Esophagus muscularis mucosa (tissue), 4 donors: ENCODE data around the gene PTPRN. TPM values are rescaled to one million over a fixed set of nuclear protein-coding genes. Genes with fewer than 3 reads are reported as not detected.

Experiments used
- DNase-seq: peaks from one replicate; pipeline ENCODE4 v3.0.0-alpha.2; 2017; ENCODE audit errors: extremely low spot score
- H3K27ac ChIP-seq, 4 donors: fragments of 200-600 bp; sonication (generic); replicated peaks in 1 of 4; 1 replicate in 3 of 4; 2 replicates in 1 of 4; pipeline ENCODE4 v1.5.1; 2016 to 2019; ENCODE audit warnings: mild to moderate bottlenecking in 1 of 4
- H3K27me3 ChIP-seq, 4 donors: fragments of 200-600 bp; sonication (generic); one replicate each; pipeline versions ENCODE4 v1.5.1 to v1.6.0; 2016 to 2019
- H3K36me3 ChIP-seq, 4 donors: fragments of 200-600 bp; sonication (generic); one replicate each; pipeline ENCODE4 v1.5.1; 2016 to 2019
- H3K4me1 ChIP-seq, 4 donors: fragments of 200-600 bp; sonication (generic); one replicate each; pipeline ENCODE4 v1.5.1; 2016 to 2019
- H3K4me3 ChIP-seq, 4 donors: fragments of 200-600 bp; sonication (generic); 1 replicate in 2 of 4; 2 replicates in 2 of 4; pipeline ENCODE4 v1.5.1; 2016 to 2019; ENCODE audit warnings: mild to moderate bottlenecking in 4 of 4, moderate library complexity in 1 of 4
- H3K9me3 ChIP-seq, 4 donors: fragments of 200-600 bp; sonication (generic); 1 replicate in 3 of 4; 2 replicates in 1 of 4; pipeline ENCODE4 v1.5.1; 2016 to 2019
- CTCF ChIP-seq, 3 experiments: fragments of 200-600 bp in 2 of 3; fragments of 450-650 bp in 1 of 3; sonication (generic) in 2 of 3; IDR thresholded peaks; one replicate each; pipeline ENCODE4 v1.5.1; 2017 to 2019; ENCODE audit warnings: antibody characterized with exemption in 3 of 3, mild to moderate bottlenecking in 2 of 3, moderate library complexity in 1 of 3
- EP300 ChIP-seq: sonication (generic); formaldehyde crosslinking; IDR thresholded peaks from one replicate; pipeline ENCODE4 v1.6.1; 2017; ENCODE audit warnings: antibody characterized with exemption
- POLR2A ChIP-seq: fragments of 450-650 bp; IDR thresholded peaks from one replicate; pipeline ENCODE4 v1.6.1; 2017; ENCODE audit warnings: antibody characterized with exemption, moderate library complexity, mild to moderate bottlenecking, low read depth
- POLR2AphosphoS5 ChIP-seq, 2 donors: sonication (generic); formaldehyde crosslinking; IDR thresholded peaks; one replicate each; pipeline ENCODE4 v1.6.1; 2017; ENCODE audit warnings: antibody characterized with exemption in 2 of 2
- WGBS: methylation state at CpG from one replicate; pipeline ENCODE4 v1.1.5; 2018; 5-methylcytosine and 5-hydroxymethylcytosine counted together
- intact Hi-C: fragments of 100-400 bp; cut with DNase I; formaldehyde crosslinking; loops from one replicate; pipeline ENCODE4 v1.15.1; 2023
- total RNA-seq, 4 donors: library from RNA; depleted of rRNA; stranded (reverse); fragments of >200 nt; gene quantifications; one replicate each; pipeline versions ENCODE4 v1.1.0 to v1.2.1, GENCODE V29; 2016

The PTPRN gene
- total RNA-seq, 4 donors from 2014 or later: 2.1 to 6.6 (median 4.1) TPM

GRCh38 chr2:219279916-219280516 lies 29.2 kb downstream of the PTPRN start:
- intact Hi-C loops: no loop called here
- TF ChIP-seq CTCF (IDR thresholded peaks at IDR 0.05) (no peak), POLR2AphosphoS5 (IDR thresholded peaks at IDR 0.05) (no peak), POLR2A (no peak), EP300 (no peak)

GRCh38 chr2:219279151-219279915 lies 29.9 kb downstream of the PTPRN start, which contains the start of gene DNAJB2:
Gene DNAJB2, plus strand, starts transcription at chr2:219279366. Its CDS starts 468 bp downstream, at chr2:219279834.
- TF ChIP-seq EP300 (peak; percentile 57), POLR2AphosphoS5 (IDR thresholded peaks at IDR 0.05) (peak; percentile 95 to 96), POLR2A (peak; percentile 85), CTCF (IDR thresholded peaks at IDR 0.05) (peak in 2 of 3 experiments; percentile 2 to 10)
- peak within 1 kb of the TSS; percentile 74 to 89 (median 85) for H3K4me3 ChIP-seq
- H3K27me3 ChIP-seq: no peaks in the 10 kb centered on the region
- H3K27ac ChIP-seq: peak within 1 kb of the TSS; percentile 96 to 98 (median 98)
- H3K4me1 ChIP-seq: peaks cover 32 to 55% (median 51%) of the 10 kb centered on the region in 4 donors
- DNase-seq: peak; percentile 99
- intact Hi-C loops: no loop called here
- peaks cover 16 to 40% (median 38%) of the 10 kb centered on the region in 4 donors for H3K36me3 ChIP-seq
- 1% methylated on average over 10 of the region's 65 CpGs for WGBS
- H3K9me3 ChIP-seq: no peaks in the 10 kb centered on the region

More at GRCh38 chr2:219279916-219280516, 29.2 kb downstream of the PTPRN start:
- WGBS: 33% methylated on average over 12 of the region's 12 CpGs
- H3K27me3 ChIP-seq: no peaks in the 10 kb centered on the region
- H3K27ac ChIP-seq: peak overlapping the region; percentile 96 to 98 (median 98)
- peaks cover 23 to 47% (median 45%) of the 10 kb centered on the region in 4 donors for H3K36me3 ChIP-seq
- H3K4me1 ChIP-seq: peaks cover 31 to 58% (median 51%) of the 10 kb centered on the region in 4 donors
- H3K4me3 ChIP-seq: peak overlapping the region; percentile 74 to 89 (median 85)
- no peaks in the 10 kb centered on the region for H3K9me3 ChIP-seq
- DNase-seq: no peak

- TF ChIP-seq POLR2A: no peak
- no peak for TF ChIP-seq POLR2AphosphoS5 (IDR thresholded peaks at IDR 0.05)
- no peak for TF ChIP-seq CTCF (IDR thresholded peaks at IDR 0.05)
- no peak for TF ChIP-seq EP300
- intact Hi-C loops: no loop called here
Observed at GRCh38 chr2:219278655-219279150, 30.5 kb downstream of the PTPRN start.

GRCh38 chr2:219277703-219278654 lies 31.2 kb downstream of the PTPRN start:
- intact Hi-C loops: no loop called here
- H3K27ac ChIP-seq: peak overlapping the region; percentile 96 to 98 (median 98)
- WGBS: 21% methylated on average over 25 of the region's 25 CpGs
- H3K4me3 ChIP-seq: peak overlapping the region in 3 of 4 donors; percentile 1 to 89 (median 74)
- H3K4me1 ChIP-seq: peaks cover 39 to 57% (median 56%) of the 10 kb centered on the region in 4 donors
- peak; percentile 94 for DNase-seq
- H3K9me3 ChIP-seq: no peaks in the 10 kb centered on the region
- TF ChIP-seq POLR2AphosphoS5 (IDR thresholded peaks at IDR 0.05) (peak; percentile 56 to 83), CTCF (IDR thresholded peaks at IDR 0.05) (peak; percentile 98 to 100 (median 98)), POLR2A (no peak), EP300 (no peak)
- H3K36me3 ChIP-seq: peaks cover 4 to 27% (median 24%) of the 10 kb centered on the region in 4 donors
- H3K27me3 ChIP-seq: no peaks in the 10 kb centered on the region

More at GRCh38 chr2:219278655-219279150, 30.5 kb downstream of the PTPRN start:
- WGBS: 11% methylated on average over 9 of the region's 9 CpGs
- Histone ChIP-seq H3K4me3 (peak overlapping the region; percentile 74 to 89 (median 85)), H3K27ac (peak overlapping the region; percentile 96 to 98 (median 98)), H3K27me3 (no peaks in the 10 kb centered on the region), H3K9me3 (no peaks in the 10 kb centered on the region), H3K36me3 (peaks cover 10 to 34% (median 32%) of the 10 kb centered on the region in 4 donors), H3K4me1 (peaks cover 39 to 61% (median 57%) of the 10 kb centered on the region in 4 donors)
- no peak for DNase-seq
